SK-N-SH (cell line): ENCODE data around the gene C1QC.

ENCODE experiments used
- CHD2 ChIP-seq: fragments of 150-350 bp; IDR thresholded peaks from 2 replicates; pipeline ENCODE4 v1.6.1; 2018; ENCODE audit warnings: low read length; ENCODE audit not compliant: partially characterized antibody
- FOSL2 ChIP-seq: IDR thresholded peaks from 2 replicates; pipeline ENCODE4 v1.4.0; 2012; ENCODE audit warnings: low read depth, mild to moderate bottlenecking, moderate library complexity, borderline replicate concordance
- FOXM1 ChIP-seq: IDR thresholded peaks from 2 replicates; pipeline ENCODE4 v1.4.0; 2012; ENCODE audit warnings: low read depth, mild to moderate bottlenecking
- GABPA ChIP-seq: IDR thresholded peaks from 2 replicates; pipeline ENCODE4 v1.4.0; 2012; ENCODE audit warnings: low read depth, mild to moderate bottlenecking
- GATA2 ChIP-seq: sonication (generic); formaldehyde crosslinking; IDR thresholded peaks from 2 replicates; pipeline ENCODE4 v1.5.0; 2020; ENCODE audit warnings: mild to moderate bottlenecking, missing genetic modification reagents
- MAX ChIP-seq: IDR thresholded peaks from 2 replicates; pipeline ENCODE4 v1.4.0; 2012; ENCODE audit warnings: low read depth
- POLR2AphosphoS5 ChIP-seq: IDR thresholded peaks from 2 replicates; pipeline ENCODE4 v1.6.1; 2012; ENCODE audit warnings: low read depth, low read length
- RCOR1 ChIP-seq: fragments of 150-350 bp; IDR thresholded peaks from 2 replicates; pipeline ENCODE4 v1.6.1; 2017; ENCODE audit warnings: antibody characterized with exemption, low read length
- SIN3A ChIP-seq: IDR thresholded peaks from 2 replicates; pipeline ENCODE4 v1.6.1; 2012; ENCODE audit warnings: low read depth, mild to moderate bottlenecking, low read length, moderate library complexity, borderline replicate concordance
- SMC3 ChIP-seq: IDR thresholded peaks from 2 replicates; pipeline ENCODE4 v1.6.1; 2012; ENCODE audit warnings: low read depth, low read length, improper control_type of control experiment
- YY1 ChIP-seq: IDR thresholded peaks from 2 replicates; pipeline ENCODE4 v1.4.0; 2012; ENCODE audit warnings: low read depth, mild to moderate bottlenecking
- TF ChIP-seq, protein P1 (sequence below): fragments of 200-600 bp; sonication (generic); IDR thresholded peaks from 2 replicates; pipeline ENCODE4 v1.6.1; 2017; ENCODE audit warnings: antibody characterized with exemption, mild to moderate bottlenecking, moderate library complexity
- TF ChIP-seq, protein P2 (sequence below): IDR thresholded peaks from 2 replicates; pipeline ENCODE4 v1.6.1; 2012; ENCODE audit warnings: mild to moderate bottlenecking, low read depth, low read length, moderate library complexity
- TF ChIP-seq, protein P3 (sequence below): fragments of 150-350 bp; IDR thresholded peaks from 2 replicates; pipeline ENCODE4 v1.6.1; 2017; ENCODE audit warnings: antibody characterized with exemption, low read length, low read depth, borderline replicate concordance

DNA sequence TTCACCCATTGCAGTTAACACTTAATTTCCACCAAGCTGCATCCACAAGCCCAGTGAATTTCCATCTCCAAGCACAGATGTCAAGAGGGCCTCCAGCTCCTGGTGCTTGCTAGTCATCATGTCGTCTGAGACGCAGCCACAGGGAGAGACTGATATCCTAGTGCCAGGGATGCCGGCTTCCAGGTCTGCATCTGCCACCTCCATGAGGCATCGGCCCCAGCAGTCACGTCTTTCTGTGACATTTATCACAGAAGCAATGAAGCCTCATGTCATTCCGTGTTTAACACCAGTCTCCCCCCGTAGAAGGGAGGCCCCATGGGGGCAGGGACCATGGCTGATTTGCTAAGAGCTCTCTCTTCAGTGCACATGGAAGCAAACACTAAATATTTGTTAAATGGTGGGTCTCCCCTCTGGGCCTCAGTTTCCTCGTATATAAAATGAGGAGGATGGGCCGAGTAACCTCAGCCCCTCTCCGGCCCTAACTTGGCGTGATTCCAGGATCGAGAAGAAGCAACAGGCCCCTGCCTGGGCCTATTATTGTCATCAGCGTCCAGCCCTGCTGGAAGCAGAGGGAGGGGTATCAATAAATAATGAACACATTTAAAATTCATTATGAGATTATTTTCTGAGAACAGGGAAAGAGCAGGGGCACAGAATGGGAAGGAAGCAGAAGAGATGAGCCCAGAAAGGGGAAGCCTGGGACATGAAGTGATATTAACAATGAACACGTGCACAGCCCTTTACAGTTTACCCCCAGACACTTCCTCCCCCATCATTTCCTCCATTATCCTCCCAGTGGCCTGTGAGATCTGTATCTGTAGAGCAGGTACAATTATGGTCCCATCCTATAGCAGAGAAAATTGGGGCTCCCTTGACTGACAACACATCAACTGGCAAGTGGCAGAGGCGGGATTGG, 8.8 kb downstream of the C1QC start:
- no peak for TF ChIP-seq POLR2AphosphoS5
- TF ChIP-seq, protein P1, sequence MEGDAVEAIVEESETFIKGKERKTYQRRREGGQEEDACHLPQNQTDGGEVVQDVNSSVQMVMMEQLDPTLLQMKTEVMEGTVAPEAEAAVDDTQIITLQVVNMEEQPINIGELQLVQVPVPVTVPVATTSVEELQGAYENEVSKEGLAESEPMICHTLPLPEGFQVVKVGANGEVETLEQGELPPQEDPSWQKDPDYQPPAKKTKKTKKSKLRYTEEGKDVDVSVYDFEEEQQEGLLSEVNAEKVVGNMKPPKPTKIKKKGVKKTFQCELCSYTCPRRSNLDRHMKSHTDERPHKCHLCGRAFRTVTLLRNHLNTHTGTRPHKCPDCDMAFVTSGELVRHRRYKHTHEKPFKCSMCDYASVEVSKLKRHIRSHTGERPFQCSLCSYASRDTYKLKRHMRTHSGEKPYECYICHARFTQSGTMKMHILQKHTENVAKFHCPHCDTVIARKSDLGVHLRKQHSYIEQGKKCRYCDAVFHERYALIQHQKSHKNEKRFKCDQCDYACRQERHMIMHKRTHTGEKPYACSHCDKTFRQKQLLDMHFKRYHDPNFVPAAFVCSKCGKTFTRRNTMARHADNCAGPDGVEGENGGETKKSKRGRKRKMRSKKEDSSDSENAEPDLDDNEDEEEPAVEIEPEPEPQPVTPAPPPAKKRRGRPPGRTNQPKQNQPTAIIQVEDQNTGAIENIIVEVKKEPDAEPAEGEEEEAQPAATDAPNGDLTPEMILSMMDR = no peak
- TF ChIP-seq, protein P2, sequence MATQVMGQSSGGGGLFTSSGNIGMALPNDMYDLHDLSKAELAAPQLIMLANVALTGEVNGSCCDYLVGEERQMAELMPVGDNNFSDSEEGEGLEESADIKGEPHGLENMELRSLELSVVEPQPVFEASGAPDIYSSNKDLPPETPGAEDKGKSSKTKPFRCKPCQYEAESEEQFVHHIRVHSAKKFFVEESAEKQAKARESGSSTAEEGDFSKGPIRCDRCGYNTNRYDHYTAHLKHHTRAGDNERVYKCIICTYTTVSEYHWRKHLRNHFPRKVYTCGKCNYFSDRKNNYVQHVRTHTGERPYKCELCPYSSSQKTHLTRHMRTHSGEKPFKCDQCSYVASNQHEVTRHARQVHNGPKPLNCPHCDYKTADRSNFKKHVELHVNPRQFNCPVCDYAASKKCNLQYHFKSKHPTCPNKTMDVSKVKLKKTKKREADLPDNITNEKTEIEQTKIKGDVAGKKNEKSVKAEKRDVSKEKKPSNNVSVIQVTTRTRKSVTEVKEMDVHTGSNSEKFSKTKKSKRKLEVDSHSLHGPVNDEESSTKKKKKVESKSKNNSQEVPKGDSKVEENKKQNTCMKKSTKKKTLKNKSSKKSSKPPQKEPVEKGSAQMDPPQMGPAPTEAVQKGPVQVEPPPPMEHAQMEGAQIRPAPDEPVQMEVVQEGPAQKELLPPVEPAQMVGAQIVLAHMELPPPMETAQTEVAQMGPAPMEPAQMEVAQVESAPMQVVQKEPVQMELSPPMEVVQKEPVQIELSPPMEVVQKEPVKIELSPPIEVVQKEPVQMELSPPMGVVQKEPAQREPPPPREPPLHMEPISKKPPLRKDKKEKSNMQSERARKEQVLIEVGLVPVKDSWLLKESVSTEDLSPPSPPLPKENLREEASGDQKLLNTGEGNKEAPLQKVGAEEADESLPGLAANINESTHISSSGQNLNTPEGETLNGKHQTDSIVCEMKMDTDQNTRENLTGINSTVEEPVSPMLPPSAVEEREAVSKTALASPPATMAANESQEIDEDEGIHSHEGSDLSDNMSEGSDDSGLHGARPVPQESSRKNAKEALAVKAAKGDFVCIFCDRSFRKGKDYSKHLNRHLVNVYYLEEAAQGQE = no peak
- TF ChIP-seq FOXM1 = no peak
- TF ChIP-seq, protein P3, sequence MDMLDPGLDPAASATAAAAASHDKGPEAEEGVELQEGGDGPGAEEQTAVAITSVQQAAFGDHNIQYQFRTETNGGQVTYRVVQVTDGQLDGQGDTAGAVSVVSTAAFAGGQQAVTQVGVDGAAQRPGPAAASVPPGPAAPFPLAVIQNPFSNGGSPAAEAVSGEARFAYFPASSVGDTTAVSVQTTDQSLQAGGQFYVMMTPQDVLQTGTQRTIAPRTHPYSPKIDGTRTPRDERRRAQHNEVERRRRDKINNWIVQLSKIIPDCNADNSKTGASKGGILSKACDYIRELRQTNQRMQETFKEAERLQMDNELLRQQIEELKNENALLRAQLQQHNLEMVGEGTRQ = no peak
- no peak for TF ChIP-seq RCOR1
- no peak for TF ChIP-seq SMC3
- no peak for TF ChIP-seq GATA2
- no peak for TF ChIP-seq MAX
- TF ChIP-seq SIN3A = no peak
- TF ChIP-seq CHD2 = no peak
- TF ChIP-seq GABPA = no peak
- no peak for TF ChIP-seq YY1
- no peak for TF ChIP-seq FOSL2
